ENCODE measurements around the gene PPFIA1.

GRCh38 chr11:70358753-70359152 lies 88.3 kb downstream of the PPFIA1 start:
- TF ChIP-seq POLR2AphosphoS5 (IDR thresholded peaks at IDR 0.05) (no peak), CTCF (IDR thresholded peaks at IDR 0.05) (no peak), POLR2A (IDR thresholded peaks at IDR 0.05; ENCODE audit: low read depth) (no peak)
